22Rv1 (cell line): Measurements from ENCODE around the gene SH2B2.

Experiments
- H3K27ac ChIP-seq: fragments of 450-650 bp; 2 replicates; pipeline ENCODE4 v1.5.1; 2017
- ZFX ChIP-seq: fragments of 450-650 bp; IDR thresholded peaks from 2 replicates; pipeline ENCODE4 v1.6.1; 2017; ENCODE audit warnings: antibody characterized with exemption, borderline replicate concordance
- TF ChIP-seq, protein P1 (sequence below): fragments of 450-650 bp; IDR thresholded peaks from 2 replicates; pipeline ENCODE4 v1.5.1; 2017; ENCODE audit warnings: mild to moderate bottlenecking

Gene SH2B2

DNA sequence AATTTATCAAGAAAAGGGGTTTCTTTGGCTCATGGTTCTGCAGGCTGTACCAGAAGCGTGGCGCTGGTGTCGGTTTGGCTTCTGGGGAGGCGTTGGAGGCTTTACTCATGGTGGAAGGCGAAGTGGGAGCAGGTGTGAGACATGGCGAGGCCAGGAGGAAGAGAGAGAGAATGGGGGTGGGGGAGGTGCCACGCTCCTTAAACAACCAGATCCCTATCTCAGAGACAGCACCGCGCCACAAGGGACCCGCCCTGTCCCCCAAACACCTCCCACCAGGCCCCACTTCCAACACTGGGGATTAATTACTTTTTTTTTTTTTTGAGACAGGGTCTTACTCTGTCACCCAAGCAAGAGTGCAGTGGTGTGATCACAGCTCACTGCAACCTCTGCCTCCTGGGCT lies 18.0 kb upstream of the SH2B2 start:
- TF ChIP-seq ZFX: no peak
- TF ChIP-seq, protein P1, sequence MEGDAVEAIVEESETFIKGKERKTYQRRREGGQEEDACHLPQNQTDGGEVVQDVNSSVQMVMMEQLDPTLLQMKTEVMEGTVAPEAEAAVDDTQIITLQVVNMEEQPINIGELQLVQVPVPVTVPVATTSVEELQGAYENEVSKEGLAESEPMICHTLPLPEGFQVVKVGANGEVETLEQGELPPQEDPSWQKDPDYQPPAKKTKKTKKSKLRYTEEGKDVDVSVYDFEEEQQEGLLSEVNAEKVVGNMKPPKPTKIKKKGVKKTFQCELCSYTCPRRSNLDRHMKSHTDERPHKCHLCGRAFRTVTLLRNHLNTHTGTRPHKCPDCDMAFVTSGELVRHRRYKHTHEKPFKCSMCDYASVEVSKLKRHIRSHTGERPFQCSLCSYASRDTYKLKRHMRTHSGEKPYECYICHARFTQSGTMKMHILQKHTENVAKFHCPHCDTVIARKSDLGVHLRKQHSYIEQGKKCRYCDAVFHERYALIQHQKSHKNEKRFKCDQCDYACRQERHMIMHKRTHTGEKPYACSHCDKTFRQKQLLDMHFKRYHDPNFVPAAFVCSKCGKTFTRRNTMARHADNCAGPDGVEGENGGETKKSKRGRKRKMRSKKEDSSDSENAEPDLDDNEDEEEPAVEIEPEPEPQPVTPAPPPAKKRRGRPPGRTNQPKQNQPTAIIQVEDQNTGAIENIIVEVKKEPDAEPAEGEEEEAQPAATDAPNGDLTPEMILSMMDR: no peak
- no peak overlapping the region for H3K27ac ChIP-seq

DNA sequence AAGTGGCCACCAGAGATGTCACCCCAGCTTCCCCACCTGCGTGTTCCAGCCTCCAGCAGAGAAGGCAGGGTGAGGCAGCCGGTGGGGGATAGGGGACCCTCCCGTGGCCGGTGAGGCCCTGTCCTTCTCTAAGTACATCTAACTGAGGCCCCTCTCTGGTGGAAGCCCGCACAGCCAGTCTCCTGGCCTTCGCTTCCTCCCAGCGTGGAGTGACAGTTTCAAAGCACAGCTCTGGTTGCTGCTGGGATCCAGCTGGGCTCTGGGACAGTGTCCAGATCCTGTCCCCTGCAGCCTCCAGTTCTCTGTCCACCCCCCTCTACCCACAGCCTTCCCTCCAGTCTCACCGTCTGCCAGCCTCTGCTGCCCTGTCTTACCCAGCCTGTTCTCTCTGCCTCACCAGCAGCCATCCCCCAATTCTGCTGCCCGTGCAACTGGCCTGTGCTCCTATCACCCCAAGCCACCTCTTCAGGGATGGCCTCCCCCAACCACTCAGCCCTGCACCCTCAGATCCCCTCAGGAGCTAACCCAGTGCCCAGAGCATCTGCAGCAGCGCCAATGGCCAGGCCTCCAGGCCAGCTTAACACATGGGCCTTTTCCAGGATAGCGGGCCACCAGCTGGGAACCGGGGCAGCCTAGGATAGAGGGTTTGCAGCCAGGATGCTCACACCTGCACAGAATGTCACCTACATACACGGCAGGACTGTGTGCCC lies 16.3 kb upstream of the SH2B2 start:
- no peak overlapping the region for H3K27ac ChIP-seq
- TF ChIP-seq, protein P1: no peak
- no peak for TF ChIP-seq ZFX

GRCh38 chr7:102271158-102271798 lies 15.4 kb upstream of the SH2B2 start:
- no peak for TF ChIP-seq ZFX
- H3K27ac ChIP-seq: no peak overlapping the region

DNA sequence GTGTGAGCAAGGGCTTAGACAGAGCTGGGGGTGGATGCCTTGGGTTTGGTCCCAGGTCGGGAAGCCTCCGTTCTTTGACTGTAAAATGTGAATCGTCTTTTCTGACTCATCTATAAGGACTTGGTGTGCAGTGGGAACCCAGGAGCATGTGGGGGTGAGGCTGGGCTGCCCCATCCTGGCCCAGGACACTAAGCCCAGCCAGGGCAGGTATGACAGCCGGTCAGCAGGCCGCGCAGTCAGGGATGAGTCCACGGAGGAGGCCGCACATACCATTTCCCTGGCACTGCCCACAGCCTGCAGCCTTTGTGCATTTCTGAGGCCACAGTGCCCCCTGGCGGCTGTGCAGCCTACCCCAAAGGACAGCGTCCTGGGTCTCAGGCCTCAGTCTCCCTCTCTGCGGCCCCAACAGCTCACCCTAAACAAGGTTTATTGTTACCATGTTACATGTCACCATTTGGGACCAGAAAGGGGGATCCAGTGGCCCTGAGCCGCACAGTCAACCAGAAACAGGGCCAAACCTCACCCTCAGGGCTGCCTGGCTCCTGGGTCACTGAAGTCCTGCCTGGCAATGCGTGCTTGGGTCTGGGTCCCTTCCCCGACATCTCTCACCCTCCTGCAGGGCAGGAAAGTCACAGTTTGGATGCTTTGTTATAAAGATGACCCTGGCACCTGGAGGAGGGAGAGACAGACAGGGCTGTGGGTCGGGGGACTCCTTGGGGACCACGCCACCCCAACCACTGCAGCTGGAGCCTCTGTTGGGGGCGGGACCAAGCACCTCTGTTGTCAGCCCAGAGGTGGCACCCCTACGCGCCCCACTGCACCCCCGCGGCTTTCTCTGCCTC lies 14.4 kb upstream of the SH2B2 start:
- TF ChIP-seq, protein P1: peak; percentile 94
- TF ChIP-seq ZFX: no peak
- H3K27ac ChIP-seq: no peak overlapping the region

- no peak for TF ChIP-seq ZFX
- TF ChIP-seq, protein P1: no peak
- H3K27ac ChIP-seq: no peak overlapping the region
Measured at GRCh38 chr7:102272917-102273748, 13.5 kb upstream of the SH2B2 start.

DNA sequence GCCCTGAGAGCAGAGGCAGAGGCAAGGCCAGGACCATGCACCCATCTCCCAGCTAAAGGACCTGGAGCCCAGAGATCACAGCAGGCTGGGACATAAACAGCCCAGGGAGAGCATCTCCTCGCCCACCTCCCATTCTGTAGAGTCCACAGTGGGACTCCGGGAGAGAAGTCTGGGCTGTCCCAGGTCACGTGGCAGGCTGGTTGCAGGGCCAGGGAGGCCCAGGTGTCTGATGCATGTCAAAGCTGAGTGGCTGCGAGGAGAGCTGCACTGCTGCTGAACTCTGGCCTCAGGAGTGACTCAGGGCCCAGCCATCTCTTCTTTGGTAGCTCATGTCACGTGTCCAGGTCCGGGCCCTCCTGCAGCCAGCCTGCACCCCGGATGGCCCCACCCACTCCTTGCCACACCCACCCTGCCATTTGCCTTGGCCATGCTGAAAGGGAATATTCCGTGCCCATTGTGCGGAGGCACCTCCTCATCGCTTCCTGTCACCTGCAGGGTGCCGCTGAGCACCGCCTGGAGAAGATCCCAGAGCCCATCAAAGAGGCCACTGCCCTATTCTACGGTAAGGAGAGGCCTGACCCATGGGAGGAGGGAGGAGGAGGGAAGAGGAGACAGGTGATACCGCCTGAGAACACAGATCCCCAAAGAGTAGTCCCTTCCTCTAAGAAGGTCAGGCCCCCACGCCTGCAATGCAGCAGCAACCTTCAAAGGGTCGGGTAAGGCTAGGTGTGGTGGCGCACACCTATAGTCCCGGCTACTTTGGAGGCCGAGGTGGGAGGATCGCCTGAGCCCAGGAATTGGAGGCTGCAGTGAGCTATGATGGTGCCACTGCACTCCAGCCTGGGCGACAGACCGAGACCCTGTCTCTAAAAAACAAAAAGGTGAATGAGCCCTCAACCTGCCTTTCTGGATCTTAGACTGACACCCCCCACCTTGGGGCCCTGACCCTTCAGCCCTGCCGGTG lies 12.6 kb upstream of the SH2B2 start:
- TF ChIP-seq, protein P1: no peak
- TF ChIP-seq ZFX: no peak
- no peak overlapping the region for H3K27ac ChIP-seq
